ENCODE measurements around the gene P2RY1. TPM values are rescaled to one million over a fixed set of nuclear protein-coding genes. Genes with fewer than 3 reads are reported as not detected.

Gene P2RY1, protein sequence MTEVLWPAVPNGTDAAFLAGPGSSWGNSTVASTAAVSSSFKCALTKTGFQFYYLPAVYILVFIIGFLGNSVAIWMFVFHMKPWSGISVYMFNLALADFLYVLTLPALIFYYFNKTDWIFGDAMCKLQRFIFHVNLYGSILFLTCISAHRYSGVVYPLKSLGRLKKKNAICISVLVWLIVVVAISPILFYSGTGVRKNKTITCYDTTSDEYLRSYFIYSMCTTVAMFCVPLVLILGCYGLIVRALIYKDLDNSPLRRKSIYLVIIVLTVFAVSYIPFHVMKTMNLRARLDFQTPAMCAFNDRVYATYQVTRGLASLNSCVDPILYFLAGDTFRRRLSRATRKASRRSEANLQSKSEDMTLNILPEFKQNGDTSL
- total RNA-seq, result 0.36 and 0.49 TPM in 2 replicates

GRCh38 chr3:152834776-152835600 is at the start of gene P2RY1:
Gene P2RY1, plus strand, starts transcription at chr3:152835131. Its CDS starts 652 bp downstream, at chr3:152835783.
- peak within 1 kb of the TSS; percentile 63 for H3K27ac Mint-ChIP-seq
- H3K9me3 Mint-ChIP-seq, result no peaks in the 10 kb centered on the region
- peaks cover 15% of the 10 kb centered on the region for H3K4me1 Mint-ChIP-seq (ENCODE audit: low read depth)
- peak; percentile 7 for DNase-seq (ENCODE audit: low spot score)
- H3K27me3 Mint-ChIP-seq (ENCODE audit: insufficient read depth), result peaks cover 47% of the 10 kb centered on the region
- peak within 1 kb of the TSS; percentile 84 for H3K4me3 Mint-ChIP-seq
- intact Hi-C loops (cut with micrococcal nuclease), result no loop called here
- H3K36me3 Mint-ChIP-seq (ENCODE audit: low read depth), result no peaks in the 10 kb centered on the region

DNA sequence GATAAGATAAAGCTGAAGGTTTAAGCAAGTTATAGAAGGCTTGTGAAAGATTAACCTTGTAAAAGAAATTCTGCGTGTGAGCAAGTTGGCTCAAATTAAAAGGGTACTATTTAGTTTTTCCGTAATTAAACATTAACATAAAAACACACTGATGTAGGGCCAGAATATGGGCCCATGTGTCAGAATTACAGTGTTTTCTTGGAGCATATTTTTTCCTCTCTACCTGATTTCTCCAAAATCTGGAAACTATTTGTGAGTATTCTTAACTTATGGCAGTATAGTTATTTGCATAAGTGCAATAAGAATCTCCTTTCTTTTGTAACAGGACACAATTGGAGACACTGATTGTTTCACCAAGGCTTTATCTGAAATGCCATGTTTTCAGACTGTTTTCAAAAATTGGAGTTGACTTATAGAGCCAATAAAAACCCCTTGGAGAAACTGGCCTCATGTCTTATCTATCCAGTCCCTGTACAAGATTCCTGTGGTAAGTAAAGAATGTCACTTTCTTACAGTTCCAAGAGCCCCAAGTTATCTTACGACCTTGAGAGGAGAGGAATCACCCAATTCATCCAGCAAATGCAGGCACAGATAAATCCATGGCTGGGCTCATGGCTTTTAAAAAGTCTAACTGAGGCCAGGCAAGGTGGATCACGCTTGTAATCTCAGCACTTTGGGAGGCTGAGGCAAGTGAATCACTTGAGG is 47.8 kb upstream of the P2RY1 start:
- H3K4me3 Mint-ChIP-seq, result no peak overlapping the region
- intact Hi-C loops (cut with micrococcal nuclease), result no loop called here
- no peaks in the 10 kb centered on the region for H3K36me3 Mint-ChIP-seq (ENCODE audit: low read depth)
- H3K4me1 Mint-ChIP-seq (ENCODE audit: low read depth), result no peaks in the 10 kb centered on the region
- no peak overlapping the region for H3K27ac Mint-ChIP-seq
- H3K27me3 Mint-ChIP-seq (ENCODE audit: insufficient read depth), result no peaks in the 10 kb centered on the region
- H3K9me3 Mint-ChIP-seq, result peaks cover 4% of the 10 kb centered on the region
- DNase-seq (ENCODE audit: low spot score), result no peak

DNA sequence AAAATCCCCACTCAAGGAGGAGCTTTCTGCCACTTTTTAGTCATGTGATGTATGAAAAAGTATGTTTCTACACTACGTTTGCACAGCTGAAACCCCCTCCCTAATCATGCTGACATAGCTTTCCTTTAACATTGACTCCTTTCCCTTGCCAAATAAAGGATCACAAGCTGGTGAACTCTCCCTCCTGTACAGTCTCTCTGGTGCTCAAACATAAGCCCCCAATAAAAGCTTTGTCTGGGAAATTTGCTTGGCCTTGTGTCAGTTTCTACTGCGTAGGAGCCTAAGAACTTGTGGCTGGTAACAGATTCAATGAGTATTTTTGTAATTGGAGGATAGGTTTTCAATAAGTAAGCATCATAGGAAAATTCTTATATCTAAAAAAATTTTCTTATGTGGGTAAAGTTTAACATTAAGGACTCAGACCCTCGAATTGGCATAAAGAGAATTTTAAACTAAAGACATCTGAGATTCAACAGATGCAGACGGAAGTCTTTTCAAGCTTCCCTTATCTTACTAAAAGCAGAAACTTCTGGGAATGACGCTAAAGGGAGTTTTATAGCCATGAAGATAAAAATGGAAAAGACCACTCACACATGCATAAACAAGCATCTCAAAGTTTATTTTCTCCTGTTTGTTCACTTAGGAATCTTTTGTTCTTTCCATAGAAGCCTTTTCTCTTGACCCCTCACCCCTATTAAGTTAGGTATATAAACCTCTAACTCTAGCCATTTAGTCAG is 44.1 kb upstream of the P2RY1 start:
- no peaks in the 10 kb centered on the region for H3K4me1 Mint-ChIP-seq (ENCODE audit: low read depth)
- no peak overlapping the region for H3K27ac Mint-ChIP-seq
- peaks cover 4% of the 10 kb centered on the region for H3K9me3 Mint-ChIP-seq
- no peaks in the 10 kb centered on the region for H3K27me3 Mint-ChIP-seq (ENCODE audit: insufficient read depth)
- H3K4me3 Mint-ChIP-seq, result no peak overlapping the region
- H3K36me3 Mint-ChIP-seq (ENCODE audit: low read depth), result no peaks in the 10 kb centered on the region
- no peak for DNase-seq (ENCODE audit: low spot score)
- intact Hi-C loops (cut with micrococcal nuclease), result no loop called here

DNA sequence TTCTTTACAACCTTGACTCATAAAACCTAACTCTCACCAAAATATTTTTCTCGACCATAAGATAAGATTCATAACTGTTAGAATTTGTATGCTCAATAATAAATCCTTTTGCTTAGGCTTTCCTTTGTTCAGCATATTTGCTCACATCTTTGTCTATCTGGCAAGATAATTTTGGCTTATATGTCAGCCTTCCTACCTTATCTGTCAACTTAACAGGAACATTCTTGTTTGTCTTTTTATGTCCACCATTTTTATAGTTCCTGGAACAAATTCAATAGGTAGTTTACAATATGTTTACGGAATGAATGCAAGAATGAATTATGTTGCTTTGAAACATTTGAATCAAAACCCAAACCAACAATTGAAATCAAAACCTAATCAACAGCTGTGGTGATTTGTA is 41.0 kb upstream of the P2RY1 start:
- Mint-ChIP-seq H3K4me3 (no peak overlapping the region), H3K4me1 (ENCODE audit: low read depth) (no peaks in the 10 kb centered on the region), H3K9me3 (no peaks in the 10 kb centered on the region), H3K36me3 (ENCODE audit: low read depth) (no peaks in the 10 kb centered on the region), H3K27me3 (ENCODE audit: insufficient read depth) (no peaks in the 10 kb centered on the region), H3K27ac (no peak overlapping the region)
- no peak for DNase-seq (ENCODE audit: low spot score)
- intact Hi-C loops (cut with micrococcal nuclease), result no loop called here

GRCh38 chr3:152797751-152798432 is 37.0 kb upstream of the P2RY1 start:
- Mint-ChIP-seq H3K36me3 (ENCODE audit: low read depth) (no peaks in the 10 kb centered on the region), H3K4me1 (ENCODE audit: low read depth) (no peaks in the 10 kb centered on the region), H3K27me3 (ENCODE audit: insufficient read depth) (no peaks in the 10 kb centered on the region), H3K9me3 (no peaks in the 10 kb centered on the region), H3K4me3 (no peak overlapping the region), H3K27ac (no peak overlapping the region)
- DNase-seq (ENCODE audit: low spot score), result no peak
- intact Hi-C loops (cut with micrococcal nuclease), result no loop called here

DNA sequence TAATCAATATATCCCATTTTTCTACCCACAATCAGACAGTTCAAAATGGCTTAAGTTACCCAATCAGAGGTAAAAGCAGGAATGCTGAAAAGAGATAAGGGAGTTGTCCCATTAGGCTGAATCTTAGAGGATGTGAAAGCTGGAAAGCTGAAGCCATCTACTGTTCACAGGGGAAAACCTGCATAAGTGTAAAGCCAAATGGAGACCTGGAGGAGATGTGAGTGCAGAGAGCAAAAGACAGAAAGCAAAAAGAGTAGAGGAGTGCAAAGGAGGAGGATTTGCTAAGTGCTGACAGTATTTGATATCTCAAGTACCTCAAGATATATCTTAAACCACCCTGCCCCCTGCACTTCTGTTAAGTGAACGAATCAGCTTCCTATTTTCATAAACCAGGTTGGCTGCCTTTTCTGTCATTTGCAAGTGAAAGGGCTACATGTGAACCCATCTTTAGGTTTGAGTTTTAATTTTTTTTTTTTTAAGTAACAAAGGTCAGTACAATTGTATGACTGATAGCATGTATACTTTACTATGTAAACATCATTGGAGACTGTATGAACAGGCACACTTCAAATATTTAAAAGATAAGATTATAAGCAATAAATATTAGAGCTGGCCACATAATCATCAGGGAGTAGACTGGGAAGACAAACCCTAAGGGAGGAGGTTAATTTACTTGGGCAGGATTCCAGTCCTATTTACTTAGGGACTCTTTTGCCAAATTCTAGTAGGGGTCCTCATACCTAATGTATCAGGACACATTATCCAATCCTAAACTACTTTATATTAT is 22.8 kb upstream of the P2RY1 start:
- intact Hi-C loops (cut with micrococcal nuclease), result no loop called here
- no peak overlapping the region for H3K4me3 Mint-ChIP-seq
- no peaks in the 10 kb centered on the region for H3K4me1 Mint-ChIP-seq (ENCODE audit: low read depth)
- H3K9me3 Mint-ChIP-seq, result no peaks in the 10 kb centered on the region
- peaks cover 8% of the 10 kb centered on the region for H3K27me3 Mint-ChIP-seq (ENCODE audit: insufficient read depth)
- no peaks in the 10 kb centered on the region for H3K36me3 Mint-ChIP-seq (ENCODE audit: low read depth)
- H3K27ac Mint-ChIP-seq, result no peak overlapping the region
- DNase-seq (ENCODE audit: low spot score), result no peak

DNA sequence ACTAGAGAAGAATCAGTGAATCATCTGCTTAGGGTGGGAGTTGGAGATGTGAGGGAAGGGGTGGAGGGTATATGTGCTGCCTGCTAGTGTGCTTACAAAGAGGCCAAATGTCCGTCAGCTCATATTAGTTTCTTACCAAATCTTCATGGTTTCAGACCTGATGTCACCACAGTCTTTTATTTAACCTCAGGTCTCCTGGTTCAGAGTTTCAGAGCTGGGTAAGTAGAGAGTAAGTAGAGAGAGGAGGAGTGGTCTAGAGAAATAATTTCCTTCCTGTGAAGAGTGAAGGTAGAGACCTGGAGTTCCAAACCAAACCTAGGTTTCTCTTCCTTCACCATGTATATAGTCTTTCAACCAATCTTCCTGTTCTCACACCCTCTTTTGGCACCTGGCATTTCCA is 17.5 kb upstream of the P2RY1 start:
- H3K4me1 Mint-ChIP-seq (ENCODE audit: low read depth), result no peaks in the 10 kb centered on the region
- H3K9me3 Mint-ChIP-seq, result no peaks in the 10 kb centered on the region
- H3K36me3 Mint-ChIP-seq (ENCODE audit: low read depth), result no peaks in the 10 kb centered on the region
- no peaks in the 10 kb centered on the region for H3K27me3 Mint-ChIP-seq (ENCODE audit: insufficient read depth)
- no peak for DNase-seq (ENCODE audit: low spot score)
- intact Hi-C loops (cut with micrococcal nuclease), result no loop called here
- H3K27ac Mint-ChIP-seq, result no peak overlapping the region
- H3K4me3 Mint-ChIP-seq, result no peak overlapping the region

GRCh38 chr3:152818027-152818426 is 16.9 kb upstream of the P2RY1 start:
- Mint-ChIP-seq H3K27ac (no peak overlapping the region), H3K9me3 (no peaks in the 10 kb centered on the region), H3K4me3 (no peak overlapping the region), H3K36me3 (ENCODE audit: low read depth) (no peaks in the 10 kb centered on the region), H3K4me1 (ENCODE audit: low read depth) (no peaks in the 10 kb centered on the region), H3K27me3 (ENCODE audit: insufficient read depth) (no peaks in the 10 kb centered on the region)
- no peak for DNase-seq (ENCODE audit: low spot score)
- intact Hi-C loops (cut with micrococcal nuclease), result no loop called here

DNA sequence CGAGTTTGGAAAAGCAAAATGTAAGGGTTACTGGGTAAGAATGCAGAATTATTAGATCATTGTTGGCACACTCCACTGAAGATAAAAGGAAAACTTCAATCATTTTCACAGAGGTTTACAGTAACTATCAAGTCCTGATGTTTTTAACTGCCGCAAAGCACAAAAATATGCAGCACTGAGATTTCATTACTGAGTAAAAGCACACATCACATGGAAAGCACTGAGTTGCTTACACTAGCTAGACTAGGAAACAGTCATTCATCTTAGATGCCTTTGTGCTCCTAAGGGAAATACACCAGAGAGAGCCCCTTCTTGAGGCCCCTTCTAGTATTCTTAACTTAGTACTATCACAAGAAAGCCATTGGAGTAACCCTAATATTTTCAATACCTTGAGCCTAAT is 11.8 kb upstream of the P2RY1 start:
- Mint-ChIP-seq H3K4me3 (no peak overlapping the region), H3K4me1 (ENCODE audit: low read depth) (no peaks in the 10 kb centered on the region), H3K9me3 (no peaks in the 10 kb centered on the region), H3K27me3 (ENCODE audit: insufficient read depth) (no peaks in the 10 kb centered on the region), H3K36me3 (ENCODE audit: low read depth) (no peaks in the 10 kb centered on the region), H3K27ac (no peak overlapping the region)
- intact Hi-C loops (cut with micrococcal nuclease), result no loop called here
- DNase-seq (ENCODE audit: low spot score), result no peak

- Mint-ChIP-seq H3K9me3 (no peaks in the 10 kb centered on the region), H3K36me3 (ENCODE audit: low read depth) (no peaks in the 10 kb centered on the region), H3K27ac (no peak overlapping the region), H3K27me3 (ENCODE audit: insufficient read depth) (no peaks in the 10 kb centered on the region), H3K4me3 (no peak overlapping the region), H3K4me1 (ENCODE audit: low read depth) (no peaks in the 10 kb centered on the region)
- intact Hi-C loops (cut with micrococcal nuclease), result no loop called here
- no peak for DNase-seq (ENCODE audit: low spot score)
These were observed 11.2 kb upstream of the P2RY1 start for GRCh38 chr3:152823781-152824180.

GRCh38 chr3:152825566-152825965 is 9.4 kb upstream of the P2RY1 start:
- Mint-ChIP-seq H3K4me3 (no peak overlapping the region), H3K27me3 (ENCODE audit: insufficient read depth) (peaks cover 2% of the 10 kb centered on the region), H3K9me3 (no peaks in the 10 kb centered on the region), H3K27ac (no peak overlapping the region), H3K4me1 (ENCODE audit: low read depth) (no peaks in the 10 kb centered on the region), H3K36me3 (ENCODE audit: low read depth) (no peaks in the 10 kb centered on the region)
- intact Hi-C loops (cut with micrococcal nuclease), result no loop called here
- DNase-seq (ENCODE audit: low spot score), result no peak
